ENCODE measurements around the gene CTSF.

Gene CTSF

GRCh38 chr11:66580803-66581202 is 12.4 kb upstream of the CTSF start:
- no peaks in the 10 kb centered on the region for H3K79me2 ChIP-seq (ENCODE audit: insufficient read depth, low read length)
- TF ChIP-seq EZH2 (IDR thresholded peaks at IDR 0.05; ENCODE audit: borderline replicate concordance, low read length) = no peak
- no peak for TF ChIP-seq CTCF (IDR thresholded peaks at IDR 0.05; ENCODE audit: low read length)
- no peak overlapping the region for H3K4me3 ChIP-seq (ENCODE audit: low read depth, low read length, poor library complexity, severe bottlenecking)
- no peaks in the 10 kb centered on the region; the same call in 1 of the 2 replicates for H3K27me3 ChIP-seq (ENCODE audit: insufficient read depth, low read length)
- 0 out of 2 replicates have a peak, but pooled peaks cover 7% of the 10 kb centered on the region for H3K9me3 ChIP-seq (ENCODE audit: low read length)
- no peaks in the 10 kb centered on the region for H3K9me2 ChIP-seq (ENCODE audit: low read depth, low read length)
- H3K36me3 ChIP-seq (ENCODE audit: insufficient read depth, low read length) = no peaks in the 10 kb centered on the region; the same call in 1 of the 2 replicates
- no peaks in the 10 kb centered on the region for H3K4me1 ChIP-seq (ENCODE audit: insufficient read depth, low read length, severe bottlenecking)
- H3K27ac ChIP-seq (ENCODE audit: low read depth, low read length, poor library complexity, severe bottlenecking) = no peak overlapping the region
- H4K20me1 ChIP-seq (ENCODE audit: insufficient read depth, low read length) = no peaks in the 10 kb centered on the region
- no peak overlapping the region for H2AFZ ChIP-seq (ENCODE audit: low read length)
- no peak overlapping the region for H3K9ac ChIP-seq (ENCODE audit: low read length)
- no peak overlapping the region for H3K4me2 ChIP-seq (ENCODE audit: low read length)
- no peaks in the 10 kb centered on the region for H3F3A ChIP-seq (ENCODE audit: insufficient read depth, low read length)

GRCh38 chr11:66579017-66579606 is 10.7 kb upstream of the CTSF start:
- TF ChIP-seq CTCF (IDR thresholded peaks at IDR 0.05; ENCODE audit: low read length) = peak; percentile 87
- no peak for TF ChIP-seq EZH2 (IDR thresholded peaks at IDR 0.05; ENCODE audit: borderline replicate concordance, low read length)
- Histone ChIP-seq H3K9ac (ENCODE audit: low read length) (no peak overlapping the region), H3K9me3 (ENCODE audit: low read length) (0 out of 2 replicates have a peak, but pooled peaks cover 7% of the 10 kb centered on the region), H3K4me1 (ENCODE audit: insufficient read depth, low read length, severe bottlenecking) (no peaks in the 10 kb centered on the region), H3K4me2 (ENCODE audit: low read length) (no peak overlapping the region; the same call in 1 of the 2 replicates), H3F3A (ENCODE audit: insufficient read depth, low read length) (no peaks in the 10 kb centered on the region), H3K4me3 (ENCODE audit: low read depth, low read length, poor library complexity, severe bottlenecking) (no peak overlapping the region), H3K36me3 (ENCODE audit: insufficient read depth, low read length) (no peaks in the 10 kb centered on the region; the same call in 1 of the 2 replicates), H3K79me2 (ENCODE audit: insufficient read depth, low read length) (no peaks in the 10 kb centered on the region), H2AFZ (ENCODE audit: low read length) (no peak overlapping the region), H3K9me2 (ENCODE audit: low read depth, low read length) (no peaks in the 10 kb centered on the region), H3K27me3 (ENCODE audit: insufficient read depth, low read length) (no peaks in the 10 kb centered on the region; the same call in 1 of the 2 replicates), H4K20me1 (ENCODE audit: insufficient read depth, low read length) (no peaks in the 10 kb centered on the region), H3K27ac (ENCODE audit: low read depth, low read length, poor library complexity, severe bottlenecking) (no peak overlapping the region)

- peaks cover 10% of the 10 kb centered on the region for H3K4me1 ChIP-seq (ENCODE audit: insufficient read depth, low read length, severe bottlenecking)
- H3K36me3 ChIP-seq (ENCODE audit: insufficient read depth, low read length) = no peaks in the 10 kb centered on the region
- H3K4me2 ChIP-seq (ENCODE audit: low read length) = no peak overlapping the region
- no peaks in the 10 kb centered on the region for H3F3A ChIP-seq (ENCODE audit: insufficient read depth, low read length)
- TF ChIP-seq EZH2 (IDR thresholded peaks at IDR 0.05; ENCODE audit: borderline replicate concordance, low read length) = no peak
- TF ChIP-seq CTCF (IDR thresholded peaks at IDR 0.05; ENCODE audit: low read length) = no peak
- no peak overlapping the region for H2AFZ ChIP-seq (ENCODE audit: low read length)
- no peaks in the 10 kb centered on the region for H4K20me1 ChIP-seq (ENCODE audit: insufficient read depth, low read length)
- H3K9me3 ChIP-seq (ENCODE audit: low read length) = no peaks in the 10 kb centered on the region
- H3K9ac ChIP-seq (ENCODE audit: low read length) = no peak overlapping the region
- no peaks in the 10 kb centered on the region for H3K9me2 ChIP-seq (ENCODE audit: low read depth, low read length)
- H3K27me3 ChIP-seq (ENCODE audit: insufficient read depth, low read length) = 0 out of 2 replicates have a peak, but pooled peaks cover 11% of the 10 kb centered on the region
- H3K4me3 ChIP-seq (ENCODE audit: low read depth, low read length, poor library complexity, severe bottlenecking) = no peak overlapping the region
- H3K27ac ChIP-seq (ENCODE audit: low read depth, low read length, poor library complexity, severe bottlenecking) = no peak overlapping the region
- H3K79me2 ChIP-seq (ENCODE audit: insufficient read depth, low read length) = no peaks in the 10 kb centered on the region
Measured at GRCh38 chr11:66570850-66571180, 2.4 kb upstream of the CTSF start.
